Activated CD4-positive, alpha-beta T cell treated with anti-CD3 and anti-CD28 coated beads, Interleukin-2, Interleukin-4, amounts not matched to agents 100 ng/mL and 50 ng/mL, durations not matched to agents 16 hours and 8 hours (primary cell): ENCODE measurements around the gene SULT1B1.

Experiments used
- DNase-seq: peaks from one replicate; pipeline ENCODE4 v3.0.0-alpha.2; 2020; ENCODE audit warnings: low spot score

The SULT1B1 gene

GRCh38 chr4:69749771-69750170 lies 10.6 kb downstream of the SULT1B1 start:
- no peak for DNase-seq

GRCh38 chr4:69748173-69748572 lies 12.2 kb downstream of the SULT1B1 start:
- no peak for DNase-seq

DNA sequence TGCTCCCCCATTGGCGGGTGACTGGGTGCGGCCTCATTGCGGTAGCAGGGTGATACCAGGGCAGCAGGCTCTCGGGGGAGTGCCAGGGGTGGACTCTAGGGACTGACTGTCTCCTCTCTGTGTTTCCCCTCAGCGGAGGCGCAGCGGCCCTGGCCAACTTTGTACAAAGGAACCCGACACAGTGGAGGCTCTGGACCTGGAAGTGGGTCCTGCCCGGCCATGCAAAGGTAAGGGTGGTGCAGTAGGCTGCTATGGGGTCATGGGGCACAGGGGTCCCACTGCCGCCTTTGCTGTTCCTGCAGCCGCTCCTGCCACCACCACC lies 16.3 kb downstream of the SULT1B1 start:
- no peak for DNase-seq

- no peak for DNase-seq
Measured at GRCh38 chr4:69743476-69744156, 16.8 kb downstream of the SULT1B1 start.

DNA sequence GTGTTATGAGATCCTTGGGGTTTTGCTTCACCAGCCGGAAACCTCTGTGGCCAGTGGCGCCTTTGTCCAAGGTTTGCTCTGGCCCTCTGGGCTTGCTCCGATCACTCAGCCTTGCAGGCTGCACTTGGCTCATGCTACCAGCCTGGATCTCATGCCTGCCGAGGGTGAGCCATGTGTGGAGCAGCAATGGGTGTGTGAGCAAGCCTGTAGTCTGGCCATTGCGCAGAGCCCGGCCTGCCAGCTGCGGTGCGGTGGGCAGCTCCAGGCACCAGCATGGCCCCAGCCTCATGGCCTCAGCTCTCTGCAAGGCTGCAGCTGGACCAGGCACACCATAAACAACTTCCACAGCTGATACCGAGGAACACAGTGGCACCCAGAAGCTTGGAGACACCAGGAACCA lies 17.8 kb downstream of the SULT1B1 start:
- DNase-seq = no peak

DNA sequence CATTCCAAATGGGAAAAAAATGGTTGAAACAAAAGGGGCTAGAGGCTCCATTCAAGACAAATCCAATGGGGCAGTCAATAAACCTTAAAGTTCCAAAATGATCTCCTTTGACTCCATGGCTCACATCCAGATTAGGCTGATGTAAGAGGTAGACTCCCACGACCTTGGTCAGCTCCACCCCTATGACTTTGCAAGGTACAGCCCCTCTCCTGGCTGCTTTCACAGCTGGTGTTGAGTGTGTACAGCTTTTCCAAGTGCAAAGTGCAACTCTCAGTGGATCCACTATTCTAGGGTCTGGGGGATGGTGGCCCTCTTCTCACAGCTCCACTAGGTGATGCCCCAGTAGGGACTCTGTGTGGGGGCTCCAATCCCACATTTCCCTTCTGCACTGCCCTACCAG lies 21.5 kb downstream of the SULT1B1 start:
- DNase-seq = no peak

DNA sequence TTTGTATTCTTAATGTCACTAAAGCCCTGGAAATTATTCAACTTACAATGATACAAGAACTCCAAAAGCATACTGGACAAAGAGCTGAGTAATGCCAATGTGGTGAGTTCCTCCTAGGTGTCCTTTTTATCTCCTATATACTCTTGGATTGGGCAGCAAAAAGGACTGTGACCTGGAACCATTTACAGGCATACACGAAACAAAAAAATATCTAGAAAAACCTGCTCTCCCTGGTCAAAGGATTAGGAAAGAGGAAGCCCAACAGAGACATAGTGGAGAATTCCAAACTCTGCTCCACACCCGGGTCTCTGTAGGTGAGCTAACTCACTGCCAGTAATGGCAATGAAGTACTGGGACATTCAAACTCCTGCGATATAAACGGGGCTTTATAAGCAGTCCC lies 25.3 kb downstream of the SULT1B1 start:
- no peak for DNase-seq

- no peak for DNase-seq
Measured at GRCh38 chr4:69731847-69732246, 28.6 kb downstream of the SULT1B1 start.

DNA sequence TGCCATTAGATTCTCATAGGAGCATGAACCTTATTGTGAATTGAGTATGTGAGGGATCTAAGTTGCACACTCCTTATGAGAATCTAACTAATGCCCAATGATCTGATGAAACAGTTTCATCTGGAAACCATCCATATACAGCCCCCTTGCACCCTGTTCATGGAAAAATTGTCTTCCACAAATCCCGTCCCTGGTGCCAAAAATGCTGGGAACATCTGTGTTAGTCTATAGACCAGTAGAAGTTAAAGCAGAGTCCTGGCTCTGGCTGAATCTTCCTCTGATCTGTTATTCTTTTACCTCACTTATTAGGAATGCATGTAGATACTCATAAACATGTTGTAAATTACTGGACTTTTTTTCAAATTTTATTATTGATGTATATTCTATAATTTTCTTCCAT lies 29.2 kb downstream of the SULT1B1 start:
- DNase-seq = no peak

GRCh38 chr4:69730002-69730401 lies 30.4 kb downstream of the SULT1B1 start:
- no peak for DNase-seq

- DNase-seq = no peak
Measured at GRCh38 chr4:69727926-69728325, 32.5 kb downstream of the SULT1B1 start.

DNA sequence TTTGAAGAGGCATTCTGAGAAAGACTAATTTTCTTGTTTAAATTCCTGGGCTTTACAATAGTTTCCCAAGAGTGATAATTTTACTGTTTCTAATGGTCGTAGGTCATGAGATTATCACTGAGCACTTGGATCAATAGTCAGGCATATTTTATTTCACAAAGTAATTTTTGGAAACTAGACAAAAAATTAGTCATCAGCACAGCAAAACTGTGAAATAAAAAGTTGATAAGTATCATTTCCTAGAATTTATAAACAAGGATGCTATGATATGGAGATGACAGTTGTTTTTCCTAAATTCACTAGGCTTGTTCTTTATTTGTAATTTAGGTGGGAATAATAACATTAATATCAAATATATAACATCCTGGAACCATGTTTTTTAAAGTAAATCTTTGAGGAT lies 33.0 kb downstream of the SULT1B1 start:
- no peak for DNase-seq

GRCh38 chr4:69726971-69727370 lies 33.4 kb downstream of the SULT1B1 start:
- DNase-seq = no peak

DNA sequence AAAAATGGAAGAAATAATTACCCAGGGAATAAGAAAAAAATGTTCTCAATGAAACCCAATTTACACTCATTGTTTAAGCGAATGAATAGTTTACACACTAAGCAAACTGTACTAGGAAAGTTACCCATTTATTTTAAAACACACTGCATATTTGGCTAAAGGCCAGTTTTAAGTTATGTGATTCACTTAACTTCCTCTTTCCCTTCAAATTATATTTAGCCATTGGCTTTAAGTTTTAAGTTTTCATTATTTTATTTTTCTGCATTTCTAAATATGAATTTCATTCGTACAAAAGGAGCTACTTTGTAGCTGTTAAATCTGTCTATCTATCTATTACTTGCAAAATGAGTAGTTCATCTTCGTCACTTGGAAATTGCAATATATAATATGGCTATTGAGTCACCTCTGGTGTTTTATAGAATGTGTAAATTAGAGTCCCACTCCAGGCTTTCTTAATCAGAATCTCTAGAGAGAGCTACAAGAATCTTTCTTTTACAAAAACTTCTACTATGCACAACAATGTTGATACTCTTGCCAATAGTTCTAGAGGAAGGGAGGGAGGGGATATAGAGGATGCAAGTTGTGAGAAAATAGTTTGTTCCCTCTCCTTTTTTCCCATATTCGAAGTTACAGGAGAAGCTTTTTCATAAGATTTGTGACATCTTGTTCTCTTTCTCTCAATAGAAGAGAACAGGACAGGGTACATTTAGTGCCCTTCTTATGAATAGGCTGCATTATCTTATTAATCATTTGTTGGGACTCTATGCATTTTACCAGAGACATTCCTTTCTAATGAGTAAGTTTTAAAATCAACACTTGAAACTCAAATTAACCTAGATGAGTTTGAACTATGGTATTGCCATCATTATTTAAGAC lies 41.8 kb downstream of the SULT1B1 start:
- no peak for DNase-seq

GRCh38 chr4:69717778-69718177 lies 42.6 kb downstream of the SULT1B1 start:
- no peak for DNase-seq

GRCh38 chr4:69716654-69717053 lies 43.8 kb downstream of the SULT1B1 start:
- DNase-seq = no peak

GRCh38 chr4:69714086-69714485 lies 46.3 kb downstream of the SULT1B1 start:
- DNase-seq = no peak

DNA sequence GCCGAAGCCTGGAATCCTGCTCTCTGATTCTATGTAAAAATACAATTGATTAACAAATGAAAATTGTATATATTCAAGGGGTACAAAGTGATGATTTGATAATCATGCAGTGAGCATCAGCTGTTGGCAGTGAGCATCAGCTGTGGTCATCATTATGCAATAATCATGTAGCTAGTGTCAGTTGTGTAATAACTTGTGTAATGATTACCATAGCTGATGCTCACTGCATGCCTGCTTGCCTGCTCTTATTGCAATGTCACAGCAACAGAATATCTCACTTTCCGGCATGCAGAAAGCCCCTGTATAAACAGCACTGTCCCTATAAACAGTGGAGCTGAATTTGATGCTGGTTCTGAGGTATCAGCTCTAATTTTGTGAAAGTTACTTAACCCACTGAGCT lies 46.8 kb downstream of the SULT1B1 start:
- DNase-seq = no peak

GRCh38 chr4:69710580-69710979 lies 49.8 kb downstream of the SULT1B1 start:
- no peak for DNase-seq

DNA sequence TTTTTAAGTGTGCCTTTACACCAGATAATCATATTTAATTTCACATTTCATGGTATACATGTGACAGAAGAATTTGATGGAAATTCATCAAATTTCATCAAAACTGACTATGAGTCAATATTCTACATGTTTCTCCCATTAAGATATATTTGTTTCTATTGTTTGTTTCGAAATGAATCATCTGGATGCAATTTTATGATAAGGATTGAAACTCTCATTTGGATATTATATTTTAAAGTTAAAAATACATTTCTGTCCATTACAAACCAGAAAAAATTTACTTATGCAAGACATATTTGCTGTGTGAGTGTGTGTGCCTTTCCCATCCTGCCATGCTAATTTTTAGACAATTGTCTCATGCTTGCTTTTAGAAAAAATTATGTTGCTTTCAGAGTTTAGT lies 52.2 kb downstream of the SULT1B1 start:
- DNase-seq = no peak

GRCh38 chr4:69707807-69708206 lies 52.6 kb downstream of the SULT1B1 start:
- no peak for DNase-seq

GRCh38 chr4:69702201-69702600 lies 58.2 kb downstream of the SULT1B1 start:
- DNase-seq = no peak

DNA sequence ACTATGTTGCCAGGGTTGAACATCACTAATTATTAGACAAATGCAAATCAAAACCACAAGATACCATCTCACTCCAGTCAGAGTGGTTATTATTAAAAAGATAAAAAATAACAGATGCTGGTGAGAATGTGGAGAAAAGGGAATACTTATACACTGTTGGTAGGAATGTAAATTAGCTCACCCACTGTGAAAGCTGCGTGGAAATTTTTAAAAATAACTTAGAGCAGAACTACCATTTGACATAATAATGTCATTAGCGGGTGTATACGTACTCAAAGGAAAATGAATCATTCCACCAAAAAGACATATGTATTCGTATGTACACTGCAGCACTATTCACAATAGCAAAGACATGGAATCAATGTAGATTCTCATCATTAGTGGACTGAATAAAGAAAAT lies 58.7 kb downstream of the SULT1B1 start:
- DNase-seq = no peak
